Breast epithelium (tissue), 4 donors: Measurements from ENCODE around the gene C16orf74. TPM values are rescaled to one million over a fixed set of nuclear protein-coding genes. Genes with fewer than 3 reads are reported as not detected.

Source experiments
- DNase-seq, 2 donors: peaks; one replicate each; pipeline ENCODE4 v3.0.0-alpha.2; 2019; ENCODE audit warnings: low spot score in 2 of 2
- H3K27ac ChIP-seq, 2 donors: fragments of 200-600 bp; sonication (generic) in 1 of 2; one replicate each; pipeline ENCODE4 v1.5.1; 2016 to 2019; ENCODE audit warnings: mild to moderate bottlenecking in 1 of 2
- H3K27me3 ChIP-seq, 2 donors: fragments of 200-600 bp; sonication (generic) in 1 of 2; one replicate each; pipeline versions ENCODE4 v1.5.1 to v1.6.0; 2017 to 2019; ENCODE audit warnings: control low read depth in 1 of 2, mild to moderate bottlenecking in 1 of 2
- H3K36me3 ChIP-seq: fragments of 200-600 bp; one replicate; pipeline ENCODE4 v1.5.1; 2019
- H3K4me1 ChIP-seq, 2 donors: fragments of 200-600 bp; sonication (generic); one replicate each; pipeline ENCODE4 v1.5.1; 2016 to 2019; ENCODE audit warnings: control low read depth in 1 of 2
- H3K4me3 ChIP-seq, 3 donors: fragments of 200-600 bp; sonication (generic); 1 replicate in 2 of 3; 2 replicates in 1 of 3; pipeline ENCODE4 v1.5.1; 2016 to 2019; ENCODE audit warnings: mild to moderate bottlenecking in 3 of 3, moderate library complexity in 2 of 3
- H3K9me3 ChIP-seq, 2 donors: fragments of 200-600 bp; sonication (generic) in 1 of 2; one replicate each; pipeline ENCODE4 v1.5.1; 2016 to 2019; ENCODE audit warnings: control low read depth in 1 of 2
- POLR2A ChIP-seq: fragments of 450-650 bp; IDR thresholded peaks from one replicate; pipeline ENCODE4 v1.6.1; 2016; ENCODE audit warnings: antibody characterized with exemption, mild to moderate bottlenecking, moderate library complexity
- POLR2AphosphoS5 ChIP-seq, 3 donors: sonication (generic); formaldehyde crosslinking; IDR thresholded peaks; one replicate each; pipeline ENCODE4 v1.6.1; 2017; ENCODE audit warnings: antibody characterized with exemption in 3 of 3
- intact Hi-C: fragments of 100-400 bp; cut with DNase I; formaldehyde crosslinking; loops from one replicate; pipeline ENCODE4 v1.15.1; 2023; ENCODE audit warnings: low total_unique reads
- total RNA-seq, 3 donors: library from RNA; depleted of rRNA; stranded (reverse); fragments of >200 nt; gene quantifications; one replicate each; pipeline ENCODE4 v1.1.0, GENCODE V29; 2016
- TF ChIP-seq, protein P1 (sequence below), 3 donors: fragments of 450-650 bp; IDR thresholded peaks; one replicate each; pipeline ENCODE4 v1.5.1; 2016 to 2017; ENCODE audit warnings: antibody characterized with exemption in 3 of 3, mild to moderate bottlenecking in 3 of 3, moderate library complexity in 3 of 3

C16orf74 gene
- total RNA-seq, 3 donors from 2014 or later, result 0.80 to 7.2 (median 6.7) TPM

DNA sequence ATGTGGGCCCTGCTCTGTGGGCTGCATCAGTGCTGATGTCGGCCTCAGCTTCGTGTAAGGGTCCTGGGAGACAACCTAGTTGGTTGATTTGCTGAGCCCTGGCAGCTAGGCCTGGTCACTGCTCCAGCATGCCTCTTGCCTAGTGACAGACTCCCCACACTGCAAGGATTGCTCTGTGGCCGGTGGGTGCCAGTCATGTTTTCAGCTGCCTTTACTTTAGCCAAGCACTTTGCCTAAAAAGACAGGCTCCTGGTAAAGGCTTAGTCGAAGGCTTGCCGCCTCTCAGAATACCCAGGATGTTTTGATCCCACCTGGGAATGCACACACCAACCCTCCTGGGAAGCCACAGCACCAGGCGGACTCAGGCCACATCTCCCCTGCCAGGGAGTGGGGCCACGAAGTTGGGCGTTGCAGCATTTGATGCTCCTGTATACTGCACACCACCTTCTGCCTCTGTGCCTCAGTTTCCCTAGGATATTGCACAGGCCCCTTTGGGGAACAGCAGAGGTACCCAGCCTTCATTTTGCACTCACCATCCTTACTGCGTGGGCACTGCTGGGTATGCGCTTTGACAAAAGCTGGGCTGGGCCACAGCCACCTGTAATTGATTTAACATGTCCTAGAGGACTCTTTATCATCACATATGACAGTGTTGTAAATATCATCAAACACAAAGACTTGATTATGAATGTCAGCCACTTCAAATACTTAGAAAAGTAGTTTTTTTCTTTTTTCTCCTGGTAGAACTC, 82.0 kb downstream of the C16orf74 start:
- Histone ChIP-seq H3K27me3 (no peaks in the 10 kb centered on the region), H3K36me3 (peaks cover 2% of the 10 kb centered on the region), H3K27ac (no peak overlapping the region), H3K4me3 (no peak overlapping the region), H3K9me3 (no peaks in the 10 kb centered on the region), H3K4me1 (no peaks in the 10 kb centered on the region)
- intact Hi-C loops, result loop anchor here (10.0 kb wide), 1 partner anchor 76 kb away; no protein-coding TSS in a partner anchor
- TF ChIP-seq, protein P1, sequence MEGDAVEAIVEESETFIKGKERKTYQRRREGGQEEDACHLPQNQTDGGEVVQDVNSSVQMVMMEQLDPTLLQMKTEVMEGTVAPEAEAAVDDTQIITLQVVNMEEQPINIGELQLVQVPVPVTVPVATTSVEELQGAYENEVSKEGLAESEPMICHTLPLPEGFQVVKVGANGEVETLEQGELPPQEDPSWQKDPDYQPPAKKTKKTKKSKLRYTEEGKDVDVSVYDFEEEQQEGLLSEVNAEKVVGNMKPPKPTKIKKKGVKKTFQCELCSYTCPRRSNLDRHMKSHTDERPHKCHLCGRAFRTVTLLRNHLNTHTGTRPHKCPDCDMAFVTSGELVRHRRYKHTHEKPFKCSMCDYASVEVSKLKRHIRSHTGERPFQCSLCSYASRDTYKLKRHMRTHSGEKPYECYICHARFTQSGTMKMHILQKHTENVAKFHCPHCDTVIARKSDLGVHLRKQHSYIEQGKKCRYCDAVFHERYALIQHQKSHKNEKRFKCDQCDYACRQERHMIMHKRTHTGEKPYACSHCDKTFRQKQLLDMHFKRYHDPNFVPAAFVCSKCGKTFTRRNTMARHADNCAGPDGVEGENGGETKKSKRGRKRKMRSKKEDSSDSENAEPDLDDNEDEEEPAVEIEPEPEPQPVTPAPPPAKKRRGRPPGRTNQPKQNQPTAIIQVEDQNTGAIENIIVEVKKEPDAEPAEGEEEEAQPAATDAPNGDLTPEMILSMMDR (IDR thresholded peaks at IDR 0.05), result no peak
- no peak for TF ChIP-seq POLR2A
- no peak for TF ChIP-seq POLR2AphosphoS5 (IDR thresholded peaks at IDR 0.05)
- peak in 1 of 2 donors; percentile 31 for DNase-seq

DNA sequence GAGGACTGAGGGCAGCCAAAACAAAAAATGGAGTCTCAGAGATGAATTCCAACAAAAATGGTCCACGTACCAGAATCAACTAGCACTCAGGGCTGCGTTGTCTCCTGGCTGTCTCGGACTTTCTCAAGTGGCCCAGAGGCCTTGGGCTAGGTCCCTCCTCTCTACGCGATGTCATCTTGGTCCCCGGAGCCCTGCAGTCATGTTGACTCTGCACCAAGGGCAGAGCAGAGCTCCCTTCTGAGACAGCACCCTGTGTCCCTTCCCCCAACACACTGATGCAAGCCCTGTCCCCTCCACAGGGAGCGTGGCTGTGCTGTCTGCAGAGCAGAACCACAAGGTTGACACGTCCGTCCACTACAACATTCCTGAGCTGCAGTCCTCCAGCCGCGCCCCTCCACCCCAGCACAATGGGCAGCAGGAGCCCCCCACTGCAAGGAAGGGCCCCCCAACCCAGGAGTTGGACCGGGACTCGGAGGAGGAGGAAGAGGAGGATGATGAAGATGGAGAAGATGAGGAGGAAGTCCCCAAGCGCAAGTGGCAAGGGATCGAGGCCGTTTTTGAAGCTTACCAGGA, 83.0 kb downstream of the C16orf74 start:
- peaks cover 8% of the 10 kb centered on the region for H3K36me3 ChIP-seq
- DNase-seq, result peak in 1 of 2 donors; percentile 34

DNA sequence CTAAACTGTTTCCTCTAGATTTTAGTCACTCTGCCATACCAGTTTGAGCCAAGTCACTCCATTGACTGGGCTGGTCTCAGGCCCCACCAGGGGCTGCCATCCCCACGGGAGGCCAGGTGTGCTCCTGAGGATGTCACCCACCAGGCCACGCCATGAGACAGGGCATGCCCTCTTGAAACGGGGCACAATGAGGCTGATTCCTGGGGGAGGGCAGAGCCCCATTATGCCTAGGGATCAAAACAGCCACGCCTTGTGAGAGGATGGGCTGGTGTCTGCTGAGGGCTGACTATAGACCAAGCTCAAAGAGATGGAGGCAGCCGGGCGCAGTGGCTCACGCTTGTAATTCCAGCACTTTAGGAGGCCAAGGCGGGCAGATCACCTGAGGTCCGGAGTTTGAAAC, 83.6 kb downstream of the C16orf74 start:
- Histone ChIP-seq H3K9me3 (no peaks in the 10 kb centered on the region), H3K36me3 (peaks cover 8% of the 10 kb centered on the region), H3K4me3 (no peak overlapping the region), H3K27me3 (no peaks in the 10 kb centered on the region), H3K27ac (no peak overlapping the region), H3K4me1 (no peaks in the 10 kb centered on the region)
- intact Hi-C loops, result loop anchor here (10.0 kb wide), 1 partner anchor 78 kb away; no protein-coding TSS in a partner anchor
- TF ChIP-seq POLR2AphosphoS5 (IDR thresholded peaks at IDR 0.05) (no peak), POLR2A (no peak)
- TF ChIP-seq, protein P1 (IDR thresholded peaks at IDR 0.05), result no peak
- peak in 1 of 2 donors; percentile 45 for DNase-seq

More for the DNA sequence above, 83.0 kb downstream of the C16orf74 start:
- intact Hi-C loops, result loop anchor here (10.0 kb wide), 1 partner anchor 77 kb away; no protein-coding TSS in a partner anchor
- Histone ChIP-seq H3K9me3 (no peaks in the 10 kb centered on the region), H3K4me1 (no peaks in the 10 kb centered on the region), H3K27ac (no peak overlapping the region), H3K4me3 (no peak overlapping the region), H3K27me3 (no peaks in the 10 kb centered on the region)
- TF ChIP-seq POLR2A, result no peak
- TF ChIP-seq POLR2AphosphoS5 (IDR thresholded peaks at IDR 0.05), result no peak
- TF ChIP-seq, protein P1 (IDR thresholded peaks at IDR 0.05), result no peak

DNA sequence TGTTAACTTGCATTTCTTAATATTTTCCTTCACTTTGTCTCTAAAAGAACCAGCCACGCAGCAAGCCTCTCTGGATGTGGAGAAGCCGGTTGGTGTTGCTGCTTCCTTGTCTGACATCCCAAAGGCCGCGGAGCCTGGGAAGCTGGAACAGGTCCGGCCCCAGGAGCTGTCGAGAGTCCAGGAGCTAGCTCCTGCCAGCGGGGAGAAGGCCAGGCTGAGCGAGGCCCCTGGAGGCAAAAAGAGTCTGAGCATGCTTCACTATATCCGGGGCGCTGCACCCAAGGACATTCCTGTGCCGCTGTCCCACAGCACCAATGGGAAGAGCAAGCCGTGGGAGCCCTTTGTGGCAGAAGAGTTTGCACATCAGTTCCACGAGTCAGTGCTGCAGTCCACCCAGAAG, 85.0 kb downstream of the C16orf74 start:
- TF ChIP-seq POLR2AphosphoS5 (IDR thresholded peaks at IDR 0.05) (no peak), POLR2A (no peak)
- TF ChIP-seq, protein P1 (IDR thresholded peaks at IDR 0.05), result no peak
- no peaks in the 10 kb centered on the region for H3K9me3 ChIP-seq
- DNase-seq, result peak in 1 of 2 donors; percentile 46
- H3K4me3 ChIP-seq, result no peak overlapping the region
- H3K4me1 ChIP-seq, result no peaks in the 10 kb centered on the region
- H3K27ac ChIP-seq, result peak overlapping the region in 1 of 2 donors; percentile 40
- H3K36me3 ChIP-seq, result peaks cover 8% of the 10 kb centered on the region
- H3K27me3 ChIP-seq, result no peaks in the 10 kb centered on the region
- intact Hi-C loops, result loop anchor here (10.0 kb wide), 1 partner anchor 79 kb away; no protein-coding TSS in a partner anchor

DNA sequence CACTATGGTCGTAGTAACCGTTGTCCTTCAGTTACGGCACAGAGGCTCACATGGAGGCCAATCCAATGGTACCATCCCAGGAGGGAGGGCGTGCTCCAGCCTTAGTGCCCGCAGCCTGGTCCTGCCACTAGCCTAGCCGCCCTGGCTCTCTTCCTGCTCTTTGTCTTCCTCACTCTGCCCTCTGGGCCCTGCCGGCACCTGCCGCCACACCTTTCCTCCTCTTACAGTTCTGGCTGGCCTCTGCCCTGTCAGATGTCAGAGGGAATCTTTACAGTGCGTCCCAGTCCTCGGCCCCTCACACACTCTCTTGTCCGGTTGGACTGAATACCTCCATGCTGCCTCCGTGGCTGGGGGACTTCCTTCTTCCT, 85.5 kb downstream of the C16orf74 start:
- intact Hi-C loops, result loop anchor here (10.0 kb wide), 1 partner anchor 79 kb away; no protein-coding TSS in a partner anchor
- peaks cover 8% of the 10 kb centered on the region for H3K36me3 ChIP-seq
- H3K4me3 ChIP-seq, result no peak overlapping the region
- no peaks in the 10 kb centered on the region for H3K4me1 ChIP-seq
- TF ChIP-seq POLR2A (no peak), POLR2AphosphoS5 (IDR thresholded peaks at IDR 0.05) (no peak)
- TF ChIP-seq, protein P1 (IDR thresholded peaks at IDR 0.05), result no peak
- no peaks in the 10 kb centered on the region for H3K9me3 ChIP-seq
- peak overlapping the region in 1 of 2 donors; percentile 40 for H3K27ac ChIP-seq
- H3K27me3 ChIP-seq, result no peaks in the 10 kb centered on the region
- no peak for DNase-seq
